Right ventricle myocardium superior (tissue), 1 donor: ENCODE data around the gene TUB. TPM values are rescaled to one million over a fixed set of nuclear protein-coding genes. Genes with fewer than 3 reads are reported as not detected.

Experiments used
- ATAC-seq: fragments of 200-7000 bp; cut with Tn5 transposase; one replicate; pipeline ENCODE4 v1.9.1; 2020; ENCODE audit warnings: mild to moderate bottlenecking; ENCODE audit not compliant: poor library complexity
- DNase-seq: peaks from one replicate; pipeline ENCODE4 v3.0.0-alpha.2; 2020
- intact Hi-C: fragments of 100-400 bp; cut with DNase I; formaldehyde crosslinking; loops from one replicate; pipeline ENCODE4 v1.11.2; 2022
- total RNA-seq: library from RNA; stranded (reverse); fragmentation: NEBNext Ultra II Directional; extraction: Animal tissue kit (Norgen Biotek cat#: 25700); gene quantifications from one replicate; pipeline ENCODE4 v1.2.1, GENCODE V29; 2021
- donor health status: DM: no; HTN: yes; CAD: no; lungs with severe emphysema.

The TUB gene
- total RNA-seq, 1 donor from 2014 or later = 20.5 TPM

GRCh38 chr11:8085011-8085645, 4.1 kb downstream of the TUB start:
- DNase-seq (no peak), ATAC-seq (no peak)
- intact Hi-C loops = no loop called here

- DNase-seq (no peak), ATAC-seq (peak; percentile 45)
- intact Hi-C loops = no loop called here
Measured at GRCh38 chr11:8086001-8086479, 5.0 kb downstream of the TUB start.

- ATAC-seq = no peak
- intact Hi-C loops = no loop called here
- no peak for DNase-seq
Measured at GRCh38 chr11:8086571-8086970, 5.6 kb downstream of the TUB start.

- ATAC-seq (no peak), DNase-seq (no peak)
- intact Hi-C loops = no loop called here
Measured at GRCh38 chr11:8087185-8087584, 6.2 kb downstream of the TUB start.

GRCh38 chr11:8087756-8088155, 6.7 kb downstream of the TUB start:
- DNase-seq (no peak), ATAC-seq (no peak)
- intact Hi-C loops = no loop called here

GRCh38 chr11:8089791-8090510, 8.9 kb downstream of the TUB start:
- intact Hi-C loops = no loop called here
- no peak for DNase-seq
- ATAC-seq = no peak

GRCh38 chr11:8090756-8091155, 9.7 kb downstream of the TUB start:
- no peak for DNase-seq
- intact Hi-C loops = no loop called here
- no peak for ATAC-seq

- ATAC-seq = peak; percentile 29
- intact Hi-C loops = no loop called here
Measured at GRCh38 chr11:8091721-8092120, 10.7 kb downstream of the TUB start.

GRCh38 chr11:8092587-8093424, 11.8 kb downstream of the TUB start:
- intact Hi-C loops = no loop called here
- DNase-seq = peak; percentile 76
- ATAC-seq = peak; percentile 62

More at GRCh38 chr11:8091721-8092120, 10.7 kb downstream of the TUB start:
- no peak for DNase-seq

GRCh38 chr11:8093931-8094575, 13.0 kb downstream of the TUB start:
- DNase-seq (no peak), ATAC-seq (no peak)

GRCh38 chr11:8094656-8095055, 13.6 kb downstream of the TUB start:
- intact Hi-C loops = no loop called here
- no peak for DNase-seq
- no peak for ATAC-seq

More at GRCh38 chr11:8093931-8094575, 13.0 kb downstream of the TUB start:
- intact Hi-C loops = no loop called here

- ATAC-seq (no peak), DNase-seq (no peak)
- intact Hi-C loops = no loop called here
Measured at GRCh38 chr11:8095371-8095770, 14.4 kb downstream of the TUB start.

- ATAC-seq = no peak
- intact Hi-C loops = no loop called here
Measured at GRCh38 chr11:8095806-8096522, 15.0 kb downstream of the TUB start.

GRCh38 chr11:8096575-8096974, 15.6 kb downstream of the TUB start:
- ATAC-seq (no peak), DNase-seq (no peak)
- intact Hi-C loops = no loop called here

More at GRCh38 chr11:8095806-8096522, 15.0 kb downstream of the TUB start:
- no peak for DNase-seq

- intact Hi-C loops = no loop called here
- ATAC-seq (no peak), DNase-seq (no peak)
Measured at GRCh38 chr11:8097062-8097461, 16.1 kb downstream of the TUB start.

GRCh38 chr11:8097468-8097867, 16.5 kb downstream of the TUB start:
- ATAC-seq (no peak), DNase-seq (no peak)
- intact Hi-C loops = no loop called here

GRCh38 chr11:8097926-8098325, 16.9 kb downstream of the TUB start:
- intact Hi-C loops = loop anchor here (2.0 kb wide), 1 partner anchor 91 kb away; no protein-coding TSS in a partner anchor
- ATAC-seq (no peak), DNase-seq (no peak)

- intact Hi-C loops = loop anchor here (2.0 kb wide), 1 partner anchor 92 kb away; no protein-coding TSS in a partner anchor
- no peak for DNase-seq
- no peak for ATAC-seq
Measured at GRCh38 chr11:8098361-8098760, 17.4 kb downstream of the TUB start.
